Uterus (tissue), 4 donors: Measurements from ENCODE around the gene SLC9A8. TPM values are rescaled to one million over a fixed set of nuclear protein-coding genes. Genes with fewer than 3 reads are reported as not detected.

Experiments
- DNase-seq, 2 donors: peaks; one replicate each; pipeline ENCODE4 v3.0.0-alpha.2; 2019 to 2020
- H3K27ac ChIP-seq, 2 donors: fragments of 200-600 bp; sonication (generic); 1 replicate in 1 of 2; 2 replicates in 1 of 2; pipeline ENCODE4 v1.5.1; 2016 to 2018
- H3K27me3 ChIP-seq, 2 donors: fragments of 200-600 bp; sonication (generic); one replicate each; pipeline ENCODE4 v1.5.1; 2018 to 2019; ENCODE audit warnings: control low read depth in 1 of 2
- H3K36me3 ChIP-seq, 2 donors: fragments of 200-600 bp; sonication (generic); one replicate each; pipeline ENCODE4 v1.5.1; 2019; ENCODE audit warnings: control low read depth in 1 of 2
- H3K4me1 ChIP-seq, 2 donors: fragments of 200-600 bp; sonication (generic); one replicate each; pipeline ENCODE4 v1.5.1; 2018 to 2019; ENCODE audit warnings: control low read depth in 1 of 2
- H3K4me3 ChIP-seq, 2 donors: fragments of 200-600 bp; sonication (generic); 1 replicate in 1 of 2; 2 replicates in 1 of 2; pipeline ENCODE4 v1.5.1; 2018 to 2019; ENCODE audit warnings: mild to moderate bottlenecking in 1 of 2
- H3K9me3 ChIP-seq, 2 donors: fragments of 200-600 bp; sonication (generic); one replicate each; pipeline ENCODE4 v1.5.1; 2019; ENCODE audit warnings: control low read depth in 1 of 2
- POLR2A ChIP-seq, 2 donors: fragments of 450-650 bp; IDR thresholded peaks; one replicate each; pipeline ENCODE4 v1.6.1; 2016; ENCODE audit warnings: antibody characterized with exemption in 2 of 2, mild to moderate bottlenecking in 1 of 2, moderate library complexity in 1 of 2
- intact Hi-C: fragments of 100-400 bp; cut with DNase I; formaldehyde crosslinking; loops from one replicate; pipeline ENCODE4 v1.15.1; 2023; ENCODE audit warnings: low total_unique reads
- total RNA-seq, 4 donors: library from RNA; depleted of rRNA in 3 of 4; stranded (reverse); fragments of >200 nt in 3 of 4; gene quantifications; one replicate each; pipeline versions ENCODE4 v1.1.0 to v1.2.4, GENCODE V29; 2014 to 2023
- TF ChIP-seq, protein P1 (sequence below), 4 experiments: fragments of 200-600 bp in 2 of 4; fragments of 450-650 bp in 2 of 4; sonication (generic) in 2 of 4; IDR thresholded peaks; one replicate each; pipeline ENCODE4 v1.5.1; 2016 to 2019; ENCODE audit warnings: antibody characterized with exemption in 4 of 4, mild to moderate bottlenecking in 2 of 4, moderate library complexity in 1 of 4
- donor health status: DM: yes; HTN: yes; CAD: no.

The SLC9A8 gene
- total RNA-seq, 4 donors from 2014 or later, result 1.3 to 12.8 (median 4.3) TPM

DNA sequence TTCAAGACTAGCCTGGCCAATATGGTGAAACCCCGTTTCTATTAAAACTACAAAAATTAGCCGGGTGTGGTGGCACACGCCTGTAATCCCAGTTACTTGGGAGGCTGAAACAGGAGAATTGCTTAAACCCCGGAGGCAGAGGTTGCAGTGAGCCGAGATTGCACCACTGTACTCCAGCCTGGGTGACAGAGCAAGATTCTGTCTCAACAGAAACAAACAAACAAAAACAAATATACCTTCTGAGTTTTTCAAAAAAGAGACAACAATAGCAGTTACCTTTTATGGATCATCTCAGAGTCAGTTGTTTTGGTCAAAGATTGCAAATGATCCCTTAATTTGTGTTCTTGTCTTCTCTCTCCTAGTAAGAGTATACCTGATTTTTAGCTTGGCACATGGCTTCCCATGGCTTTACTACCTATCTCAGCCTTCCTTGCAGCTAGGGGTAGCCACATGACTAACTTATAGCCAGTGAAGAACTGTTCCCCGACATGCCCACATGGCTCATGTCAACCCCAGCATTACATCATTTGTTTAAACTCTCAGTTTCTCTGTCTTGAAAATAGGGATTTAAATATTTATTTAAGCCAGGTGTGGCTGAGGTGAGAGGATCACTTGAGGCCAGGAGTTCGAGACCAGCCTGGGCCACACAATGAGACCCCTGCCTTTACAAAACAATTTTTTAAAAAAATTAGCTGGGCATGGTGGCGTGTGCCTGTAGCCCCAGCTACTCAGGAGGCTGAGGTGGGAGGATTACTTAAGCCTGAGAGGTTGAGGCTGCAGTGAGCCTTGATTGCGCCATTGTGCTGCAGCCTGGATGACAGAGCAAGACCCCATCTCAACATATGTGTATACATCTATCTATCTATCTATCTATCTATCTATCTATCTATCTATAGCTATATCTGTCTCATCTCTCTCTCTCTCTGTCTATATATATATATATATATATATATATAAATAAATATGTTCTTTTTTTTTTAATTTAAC lies 25.0 kb upstream of the SLC9A8 start:
- DNase-seq, result no peak
- no peak overlapping the region for H3K27ac ChIP-seq
- H3K4me3 ChIP-seq, result no peak overlapping the region
- no peaks in the 10 kb centered on the region for H3K27me3 ChIP-seq
- no peaks in the 10 kb centered on the region for H3K36me3 ChIP-seq
- TF ChIP-seq POLR2A (IDR thresholded peaks at IDR 0.05), result no peak
- TF ChIP-seq, protein P1, sequence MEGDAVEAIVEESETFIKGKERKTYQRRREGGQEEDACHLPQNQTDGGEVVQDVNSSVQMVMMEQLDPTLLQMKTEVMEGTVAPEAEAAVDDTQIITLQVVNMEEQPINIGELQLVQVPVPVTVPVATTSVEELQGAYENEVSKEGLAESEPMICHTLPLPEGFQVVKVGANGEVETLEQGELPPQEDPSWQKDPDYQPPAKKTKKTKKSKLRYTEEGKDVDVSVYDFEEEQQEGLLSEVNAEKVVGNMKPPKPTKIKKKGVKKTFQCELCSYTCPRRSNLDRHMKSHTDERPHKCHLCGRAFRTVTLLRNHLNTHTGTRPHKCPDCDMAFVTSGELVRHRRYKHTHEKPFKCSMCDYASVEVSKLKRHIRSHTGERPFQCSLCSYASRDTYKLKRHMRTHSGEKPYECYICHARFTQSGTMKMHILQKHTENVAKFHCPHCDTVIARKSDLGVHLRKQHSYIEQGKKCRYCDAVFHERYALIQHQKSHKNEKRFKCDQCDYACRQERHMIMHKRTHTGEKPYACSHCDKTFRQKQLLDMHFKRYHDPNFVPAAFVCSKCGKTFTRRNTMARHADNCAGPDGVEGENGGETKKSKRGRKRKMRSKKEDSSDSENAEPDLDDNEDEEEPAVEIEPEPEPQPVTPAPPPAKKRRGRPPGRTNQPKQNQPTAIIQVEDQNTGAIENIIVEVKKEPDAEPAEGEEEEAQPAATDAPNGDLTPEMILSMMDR (IDR thresholded peaks at IDR 0.05), result no peak
- H3K4me1 ChIP-seq, result no peaks in the 10 kb centered on the region
- intact Hi-C loops, result no loop called here
- no peaks in the 10 kb centered on the region for H3K9me3 ChIP-seq

DNA sequence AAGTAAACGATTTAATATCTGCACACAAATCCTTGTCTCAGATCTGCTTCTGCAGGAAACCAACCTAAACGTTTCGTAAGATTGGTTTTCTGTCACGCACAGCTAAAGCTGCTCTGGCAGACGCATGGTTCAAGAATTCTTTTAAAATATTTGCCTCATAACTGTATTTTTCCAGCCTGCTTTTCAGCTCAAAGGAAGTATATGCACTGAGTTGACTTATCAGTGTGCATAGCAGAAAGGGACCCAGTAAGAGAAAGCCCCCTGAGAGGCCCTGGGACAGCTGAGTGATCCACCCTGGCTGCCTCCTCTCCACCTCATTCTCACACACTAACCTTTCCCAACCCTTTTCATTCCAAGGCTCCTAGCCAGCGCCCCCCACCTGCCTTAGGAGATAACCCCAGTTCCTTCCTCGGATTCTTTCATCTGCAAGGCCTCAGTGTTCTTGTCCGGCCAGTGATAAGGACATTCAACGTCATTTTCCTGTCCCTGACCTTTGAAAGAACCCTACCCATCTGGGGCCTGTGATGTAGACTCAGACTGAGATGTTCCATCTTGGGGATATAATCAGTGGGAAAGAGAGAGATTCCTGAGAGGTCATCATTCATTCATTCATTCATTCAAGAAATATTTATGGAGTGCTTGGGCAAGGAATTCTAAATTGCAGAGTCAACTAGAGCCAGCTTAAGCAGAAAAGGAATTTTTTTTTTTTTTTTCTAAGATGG lies 22.4 kb upstream of the SLC9A8 start:
- peak in 1 of 2 donors; percentile 52 for DNase-seq
- no peaks in the 10 kb centered on the region for H3K4me1 ChIP-seq
- H3K27ac ChIP-seq, result peak overlapping the region in 1 of 2 donors; percentile 40
- H3K27me3 ChIP-seq, result no peaks in the 10 kb centered on the region
- no peaks in the 10 kb centered on the region for H3K36me3 ChIP-seq
- intact Hi-C loops, result no loop called here
- TF ChIP-seq POLR2A (IDR thresholded peaks at IDR 0.05), result no peak
- TF ChIP-seq, protein P1 (IDR thresholded peaks at IDR 0.05), result no peak
- no peak overlapping the region for H3K4me3 ChIP-seq
- no peaks in the 10 kb centered on the region for H3K9me3 ChIP-seq

DNA sequence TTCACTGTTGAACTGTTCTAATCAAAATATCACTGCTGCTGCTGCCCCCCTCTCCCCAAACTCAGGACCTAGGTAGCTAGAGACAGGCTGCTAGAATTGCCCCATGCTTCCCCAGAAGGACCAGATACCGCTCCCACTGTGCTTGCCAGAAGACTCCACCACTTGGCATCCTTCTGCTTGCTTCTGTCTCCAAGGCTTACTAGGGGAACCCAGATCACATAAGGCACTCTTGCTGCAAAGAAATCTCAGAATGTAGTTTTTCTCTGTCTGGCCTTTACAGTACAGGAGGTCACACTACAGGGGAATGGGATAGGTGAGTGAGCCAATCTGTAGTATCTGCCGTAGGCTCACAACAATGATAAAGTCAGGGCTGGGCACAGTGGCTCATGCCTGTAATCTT lies 21.5 kb upstream of the SLC9A8 start:
- Histone ChIP-seq H3K9me3 (no peaks in the 10 kb centered on the region), H3K27ac (peak overlapping the region in 1 of 2 donors; percentile 40), H3K27me3 (no peaks in the 10 kb centered on the region), H3K36me3 (no peaks in the 10 kb centered on the region), H3K4me1 (no peaks in the 10 kb centered on the region), H3K4me3 (no peak overlapping the region)
- DNase-seq, result no peak
- TF ChIP-seq POLR2A (IDR thresholded peaks at IDR 0.05), result no peak
- TF ChIP-seq, protein P1 (IDR thresholded peaks at IDR 0.05), result no peak
- intact Hi-C loops, result no loop called here

DNA sequence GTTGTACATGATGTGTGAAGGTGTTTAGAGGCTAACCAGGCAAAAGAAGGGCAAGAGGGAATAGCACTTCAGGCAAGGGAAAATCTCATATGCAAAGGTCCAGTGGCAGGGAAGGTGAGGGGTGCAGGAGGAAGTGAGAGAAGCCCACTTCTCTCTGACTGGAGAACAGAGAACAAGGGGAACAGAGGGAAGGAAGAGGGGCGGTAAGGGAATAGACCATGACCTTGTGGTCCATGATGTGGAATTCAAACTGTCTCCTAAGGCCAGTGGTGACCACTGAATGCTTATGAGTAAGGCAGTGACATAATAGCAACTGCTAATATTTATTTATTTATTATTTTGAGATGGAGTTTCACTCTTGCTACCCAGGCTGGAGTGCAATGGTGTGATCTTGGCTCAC lies 20.6 kb upstream of the SLC9A8 start:
- intact Hi-C loops, result no loop called here
- no peaks in the 10 kb centered on the region for H3K36me3 ChIP-seq
- no peaks in the 10 kb centered on the region for H3K9me3 ChIP-seq
- no peak overlapping the region for H3K4me3 ChIP-seq
- H3K27ac ChIP-seq, result no peak overlapping the region
- TF ChIP-seq POLR2A (IDR thresholded peaks at IDR 0.05), result no peak
- TF ChIP-seq, protein P1 (IDR thresholded peaks at IDR 0.05), result no peak
- H3K27me3 ChIP-seq, result no peaks in the 10 kb centered on the region
- no peak for DNase-seq
- H3K4me1 ChIP-seq, result no peaks in the 10 kb centered on the region

DNA sequence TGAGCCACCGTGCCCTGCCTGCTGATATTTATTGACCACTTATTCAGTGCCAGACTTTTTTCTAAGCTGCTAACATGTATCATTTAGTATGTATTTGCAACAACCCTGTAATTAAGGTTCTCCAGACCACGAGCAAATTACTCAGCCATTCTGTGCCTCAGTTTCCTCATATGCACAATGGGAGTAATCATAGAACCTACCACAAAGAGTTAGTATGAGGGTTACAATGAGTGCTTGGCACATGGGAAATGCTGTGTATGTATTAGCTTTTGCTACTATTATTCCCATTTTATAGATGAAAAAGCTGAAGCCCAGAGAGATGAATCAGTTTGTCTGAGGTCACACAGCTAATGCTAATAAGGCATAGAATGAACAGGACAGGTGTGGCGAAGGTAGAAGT lies 20.0 kb upstream of the SLC9A8 start:
- no peak for TF ChIP-seq POLR2A (IDR thresholded peaks at IDR 0.05)
- TF ChIP-seq, protein P1 (IDR thresholded peaks at IDR 0.05), result no peak
- no peak for DNase-seq
- no peaks in the 10 kb centered on the region for H3K36me3 ChIP-seq
- no peaks in the 10 kb centered on the region for H3K4me1 ChIP-seq
- H3K9me3 ChIP-seq, result no peaks in the 10 kb centered on the region
- H3K27me3 ChIP-seq, result no peaks in the 10 kb centered on the region
- intact Hi-C loops, result no loop called here
- H3K27ac ChIP-seq, result no peak overlapping the region
- no peak overlapping the region for H3K4me3 ChIP-seq
